HepG2 (cell line): ENCODE results near the gene ZNF500. TPM values are rescaled to one million over a fixed set of nuclear protein-coding genes. Genes with fewer than 3 reads are reported as not detected.

Source experiments
- HMG20A ChIP-seq: IDR thresholded peaks from 2 replicates; pipeline ENCODE4 v1.6.1; 2016; ENCODE audit warnings: borderline replicate concordance
- RBAK ChIP-seq: sonication (generic); formaldehyde crosslinking; IDR thresholded peaks from 2 replicates; pipeline ENCODE4 v1.5.1; 2020; ENCODE audit warnings: mild to moderate bottlenecking, missing genetic modification reagents
- polyA plus RNA-seq, 8 experiments: library from polyadenylated mRNA; depleted of rRNA in 3 of 8; stranded (reverse) in 7 of 8; unstranded in 1 of 8; fragments of >200 nt; fragmentation: Illumina TruSeq in 4 of 8; extraction: Trizol in 4 of 8; gene quantifications; 2 replicates each; pipeline versions ENCODE4 v1.2.1 to v1.2.3, GENCODE V29; 2011 to 2016; ENCODE audit warnings: low read depth in 4 of 8, missing spikeins in 1 of 8, mixed read lengths in 1 of 8; ENCODE audit not compliant: insufficient read depth in 1 of 8
- total RNA-seq, 5 experiments: library from RNA; depleted of rRNA; stranded (reverse); fragments of >200 nt; fragmentation: Illumina TruSeq; extraction: Trizol; gene quantifications; 2 replicates each; pipeline ENCODE4 v1.2.3, GENCODE V29; 2016; ENCODE audit warnings: low read depth in 1 of 5
- TF ChIP-seq, protein P1 (sequence below): sonication (generic); formaldehyde crosslinking; IDR thresholded peaks from 2 replicates; pipeline ENCODE4 v1.5.0; 2020; ENCODE audit warnings: mild to moderate bottlenecking, missing genetic modification reagents, borderline replicate concordance
- TF ChIP-seq, protein P2 (sequence below): sonication (generic); formaldehyde crosslinking; IDR thresholded peaks from 2 replicates; pipeline ENCODE4 v1.5.1; 2020; ENCODE audit warnings: mild to moderate bottlenecking, missing genetic modification reagents
- TF ChIP-seq, protein P3 (sequence below): sonication (generic); formaldehyde crosslinking; IDR thresholded peaks from 2 replicates; pipeline ENCODE4 v1.5.1; 2020; ENCODE audit warnings: mild to moderate bottlenecking, moderate library complexity, missing genetic modification reagents

ZNF500 gene
- total and polyA plus RNA-seq, 2 of the 13 experiments (the other 11 are each of a cell fraction or from before 2014, with no cell fraction given): 6.1 to 12.2 TPM

DNA sequence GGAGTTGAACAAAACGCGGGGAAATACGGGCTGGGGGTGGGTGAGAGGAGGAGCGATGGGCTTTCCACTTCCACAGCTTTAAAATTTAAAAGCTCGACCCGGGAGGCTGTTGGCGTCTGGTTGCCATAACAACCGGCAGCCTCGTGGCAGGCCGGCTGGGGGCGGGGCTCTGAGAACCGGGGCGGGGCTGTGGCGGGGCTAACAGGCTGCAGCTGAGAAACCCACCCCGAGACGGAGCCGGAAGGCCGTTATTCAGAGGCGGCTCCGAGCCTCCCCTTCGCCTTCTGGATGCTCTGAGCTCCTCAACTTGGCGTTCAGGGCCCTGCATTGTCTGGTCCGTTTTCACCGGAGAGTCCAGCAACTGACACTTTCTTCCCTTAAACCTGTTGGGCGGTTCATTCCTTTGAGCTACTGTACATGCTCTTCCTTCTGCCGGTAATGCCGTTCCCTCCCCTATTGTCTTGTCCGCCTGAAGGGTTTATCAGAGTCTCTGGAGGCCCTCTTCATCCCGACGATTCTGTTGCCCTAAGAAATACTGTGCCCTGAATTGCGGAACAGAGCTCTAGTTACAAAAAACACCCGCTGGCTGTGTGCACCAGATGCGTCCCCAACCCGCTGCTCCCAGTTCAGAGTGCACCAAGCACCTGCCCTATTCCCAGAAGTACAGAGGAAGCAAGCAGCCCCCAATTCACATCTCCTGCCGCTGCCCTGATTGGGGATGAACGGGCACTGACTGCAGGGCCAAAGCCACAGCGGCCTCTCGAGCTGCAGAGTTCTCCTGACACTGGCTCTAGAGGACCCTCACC is 32.0 kb downstream of the ZNF500 start (continued):
- TF ChIP-seq, protein P1, sequence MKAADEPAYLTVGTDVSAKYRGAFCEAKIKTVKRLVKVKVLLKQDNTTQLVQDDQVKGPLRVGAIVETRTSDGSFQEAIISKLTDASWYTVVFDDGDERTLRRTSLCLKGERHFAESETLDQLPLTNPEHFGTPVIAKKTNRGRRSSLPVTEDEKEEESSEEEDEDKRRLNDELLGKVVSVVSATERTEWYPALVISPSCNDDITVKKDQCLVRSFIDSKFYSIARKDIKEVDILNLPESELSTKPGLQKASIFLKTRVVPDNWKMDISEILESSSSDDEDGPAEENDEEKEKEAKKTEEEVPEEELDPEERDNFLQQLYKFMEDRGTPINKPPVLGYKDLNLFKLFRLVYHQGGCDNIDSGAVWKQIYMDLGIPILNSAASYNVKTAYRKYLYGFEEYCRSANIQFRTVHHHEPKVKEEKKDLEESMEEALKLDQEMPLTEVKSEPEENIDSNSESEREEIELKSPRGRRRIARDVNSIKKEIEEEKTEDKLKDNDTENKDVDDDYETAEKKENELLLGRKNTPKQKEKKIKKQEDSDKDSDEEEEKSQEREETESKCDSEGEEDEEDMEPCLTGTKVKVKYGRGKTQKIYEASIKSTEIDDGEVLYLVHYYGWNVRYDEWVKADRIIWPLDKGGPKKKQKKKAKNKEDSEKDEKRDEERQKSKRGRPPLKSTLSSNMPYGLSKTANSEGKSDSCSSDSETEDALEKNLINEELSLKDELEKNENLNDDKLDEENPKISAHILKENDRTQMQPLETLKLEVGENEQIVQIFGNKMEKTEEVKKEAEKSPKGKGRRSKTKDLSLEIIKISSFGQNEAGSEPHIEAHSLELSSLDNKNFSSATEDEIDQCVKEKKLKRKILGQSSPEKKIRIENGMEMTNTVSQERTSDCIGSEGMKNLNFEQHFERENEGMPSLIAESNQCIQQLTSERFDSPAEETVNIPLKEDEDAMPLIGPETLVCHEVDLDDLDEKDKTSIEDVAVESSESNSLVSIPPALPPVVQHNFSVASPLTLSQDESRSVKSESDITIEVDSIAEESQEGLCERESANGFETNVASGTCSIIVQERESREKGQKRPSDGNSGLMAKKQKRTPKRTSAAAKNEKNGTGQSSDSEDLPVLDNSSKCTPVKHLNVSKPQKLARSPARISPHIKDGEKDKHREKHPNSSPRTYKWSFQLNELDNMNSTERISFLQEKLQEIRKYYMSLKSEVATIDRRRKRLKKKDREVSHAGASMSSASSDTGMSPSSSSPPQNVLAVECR (CRISPR knock-in tag): peak; percentile 51
- TF ChIP-seq, protein P2, sequence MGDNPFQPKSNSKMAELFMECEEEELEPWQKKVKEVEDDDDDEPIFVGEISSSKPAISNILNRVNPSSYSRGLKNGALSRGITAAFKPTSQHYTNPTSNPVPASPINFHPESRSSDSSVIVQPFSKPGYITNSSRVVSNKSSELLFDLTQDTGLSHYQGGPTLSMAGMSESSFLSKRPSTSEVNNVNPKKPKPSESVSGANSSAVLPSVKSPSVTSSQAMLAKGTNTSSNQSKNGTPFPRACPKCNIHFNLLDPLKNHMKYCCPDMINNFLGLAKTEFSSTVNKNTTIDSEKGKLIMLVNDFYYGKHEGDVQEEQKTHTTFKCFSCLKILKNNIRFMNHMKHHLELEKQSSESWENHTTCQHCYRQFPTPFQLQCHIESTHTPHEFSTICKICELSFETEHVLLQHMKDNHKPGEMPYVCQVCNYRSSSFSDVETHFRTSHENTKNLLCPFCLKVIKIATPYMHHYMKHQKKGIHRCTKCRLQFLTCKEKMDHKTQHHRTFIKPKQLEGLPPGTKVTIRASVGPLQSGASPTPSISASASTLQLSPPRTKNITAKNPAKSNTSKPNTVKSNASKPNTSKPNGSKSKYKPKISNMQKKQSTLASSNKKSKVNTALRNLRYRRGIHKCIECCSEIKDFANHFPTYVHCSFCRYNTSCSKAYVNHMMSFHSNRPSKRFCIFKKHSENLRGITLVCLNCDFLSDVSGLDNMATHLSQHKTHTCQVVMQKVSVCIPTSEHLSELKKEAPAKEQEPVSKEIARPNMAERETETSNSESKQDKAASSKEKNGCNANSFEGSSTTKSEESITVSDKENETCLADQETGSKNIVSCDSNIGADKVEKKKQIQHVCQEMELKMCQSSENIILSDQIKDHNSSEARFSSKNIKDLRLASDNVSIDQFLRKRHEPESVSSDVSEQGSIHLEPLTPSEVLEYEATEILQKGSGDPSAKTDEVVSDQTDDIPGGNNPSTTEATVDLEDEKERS (CRISPR knock-in tag): 0 out of 2 replicates have a peak, but pooled peaks have one; percentile 40
- TF ChIP-seq HMG20A (CRISPR knock-in tag): 0 out of 2 replicates have a peak, but pooled peaks have one; percentile 13
- TF ChIP-seq, protein P3, sequence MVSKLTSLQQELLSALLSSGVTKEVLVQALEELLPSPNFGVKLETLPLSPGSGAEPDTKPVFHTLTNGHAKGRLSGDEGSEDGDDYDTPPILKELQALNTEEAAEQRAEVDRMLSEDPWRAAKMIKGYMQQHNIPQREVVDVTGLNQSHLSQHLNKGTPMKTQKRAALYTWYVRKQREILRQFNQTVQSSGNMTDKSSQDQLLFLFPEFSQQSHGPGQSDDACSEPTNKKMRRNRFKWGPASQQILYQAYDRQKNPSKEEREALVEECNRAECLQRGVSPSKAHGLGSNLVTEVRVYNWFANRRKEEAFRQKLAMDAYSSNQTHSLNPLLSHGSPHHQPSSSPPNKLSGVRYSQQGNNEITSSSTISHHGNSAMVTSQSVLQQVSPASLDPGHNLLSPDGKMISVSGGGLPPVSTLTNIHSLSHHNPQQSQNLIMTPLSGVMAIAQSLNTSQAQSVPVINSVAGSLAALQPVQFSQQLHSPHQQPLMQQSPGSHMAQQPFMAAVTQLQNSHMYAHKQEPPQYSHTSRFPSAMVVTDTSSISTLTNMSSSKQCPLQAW (CRISPR knock-in tag): 0 out of 2 replicates have a peak, but pooled peaks have one; percentile 29
- 0 out of 2 replicates have a peak, but pooled peaks have one; percentile 32 for TF ChIP-seq RBAK (CRISPR knock-in tag)
